Loucy (cell line): ENCODE results near the gene SLC27A4.

Source experiments
- CTCF ChIP-seq: fragments of 200-600 bp; sonication (generic); conservative IDR thresholded peaks from 2 replicates; pipeline ENCODE4 v1.5.1; 2014; ENCODE audit warnings: mild to moderate bottlenecking, antibody characterized with exemption, low read length
- EZH2phosphoT487 ChIP-seq: fragments of 200-600 bp; IDR thresholded peaks from 2 replicates; pipeline ENCODE4 v1.6.1; 2018; ENCODE audit warnings: antibody characterized with exemption, mild to moderate bottlenecking, moderate library complexity, borderline replicate concordance

DNA sequence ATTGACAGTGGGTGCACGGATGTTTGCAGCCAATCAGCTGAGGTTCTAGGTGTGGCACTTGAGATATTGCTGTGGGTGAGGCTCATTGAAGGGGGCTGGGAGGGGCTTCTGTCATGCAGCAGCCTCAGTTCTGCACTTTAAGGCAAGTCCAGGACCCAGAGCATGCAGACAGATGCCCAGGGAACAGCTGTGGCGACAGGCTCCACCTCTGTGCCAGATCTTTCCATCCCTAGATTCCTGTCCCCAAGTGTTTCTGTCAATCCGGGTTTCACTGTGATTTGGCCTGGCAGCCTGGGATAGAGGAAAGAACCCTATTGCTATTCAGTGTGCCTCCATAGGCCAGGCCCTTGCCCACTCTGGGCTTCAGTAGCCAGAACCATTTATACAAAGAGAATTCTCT lies 59.5 kb downstream of the SLC27A4 start:
- no peak for TF ChIP-seq CTCF
- no peak for TF ChIP-seq EZH2phosphoT487
